Measurements from ENCODE around the gene KCNT2.
A peak's percentile ranks its signal among the peaks of the same experiment; 100 is the strongest.

Gene KCNT2

DNA sequence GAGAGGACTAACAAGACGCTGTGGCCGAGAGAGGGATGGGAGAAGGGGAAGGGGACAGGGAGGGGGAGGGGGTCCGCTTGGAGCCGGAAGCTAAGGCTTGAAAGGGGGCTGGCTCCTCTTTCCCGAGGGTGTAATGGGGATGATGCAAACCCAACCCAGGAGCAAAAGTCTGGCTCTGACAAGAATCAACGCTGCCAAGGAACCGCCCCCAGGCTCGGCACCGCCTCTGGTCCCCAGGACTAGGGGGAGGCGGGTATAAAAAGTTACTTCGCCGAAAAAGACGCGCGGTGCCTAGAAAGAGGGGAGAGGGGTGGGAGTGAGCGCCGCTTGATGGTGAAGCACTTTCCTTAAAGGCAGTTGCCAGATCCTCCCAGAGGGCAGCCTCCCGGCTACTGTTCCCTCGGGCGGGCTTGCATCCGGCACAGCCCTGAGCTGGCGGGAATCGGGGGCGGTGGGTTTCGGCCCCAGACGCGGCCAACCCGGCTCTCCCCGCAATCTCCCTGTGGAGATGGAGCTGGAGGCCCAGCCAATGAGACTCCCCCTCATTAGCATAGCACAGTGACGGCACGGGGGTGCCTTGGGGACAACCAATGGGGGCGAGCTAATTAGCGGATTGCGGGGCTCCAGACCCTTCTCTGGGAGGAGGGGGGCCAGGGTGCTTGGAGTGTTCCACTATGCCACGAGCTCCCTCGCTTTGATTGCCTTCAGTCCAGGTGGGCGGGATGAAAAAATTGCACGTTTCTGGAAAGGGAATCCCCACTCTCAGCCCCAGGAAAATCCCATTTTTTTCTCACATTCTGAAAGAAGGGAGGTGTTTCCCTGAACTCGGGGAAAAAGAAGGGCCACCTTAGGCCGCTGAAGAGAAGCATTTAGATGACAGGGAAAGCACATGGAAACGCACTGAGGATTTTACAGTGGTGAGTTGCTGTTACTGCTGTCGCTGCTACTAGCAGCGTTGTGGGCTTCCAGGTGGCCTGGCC is at the start of gene KCNT2:
TSS of gene KCNT2 (minus strand) at position 51 of the 980 bp plus-strand sequence. CDS start 131 bp downstream, outside the sequence.
- peak within 1 kb of the TSS; percentile 82 for H3K4me2 ChIP-seq (ENCODE audit: low read length)
- H3K79me2 ChIP-seq = no peaks in the 10 kb centered on the region
- TF ChIP-seq, protein P1, sequence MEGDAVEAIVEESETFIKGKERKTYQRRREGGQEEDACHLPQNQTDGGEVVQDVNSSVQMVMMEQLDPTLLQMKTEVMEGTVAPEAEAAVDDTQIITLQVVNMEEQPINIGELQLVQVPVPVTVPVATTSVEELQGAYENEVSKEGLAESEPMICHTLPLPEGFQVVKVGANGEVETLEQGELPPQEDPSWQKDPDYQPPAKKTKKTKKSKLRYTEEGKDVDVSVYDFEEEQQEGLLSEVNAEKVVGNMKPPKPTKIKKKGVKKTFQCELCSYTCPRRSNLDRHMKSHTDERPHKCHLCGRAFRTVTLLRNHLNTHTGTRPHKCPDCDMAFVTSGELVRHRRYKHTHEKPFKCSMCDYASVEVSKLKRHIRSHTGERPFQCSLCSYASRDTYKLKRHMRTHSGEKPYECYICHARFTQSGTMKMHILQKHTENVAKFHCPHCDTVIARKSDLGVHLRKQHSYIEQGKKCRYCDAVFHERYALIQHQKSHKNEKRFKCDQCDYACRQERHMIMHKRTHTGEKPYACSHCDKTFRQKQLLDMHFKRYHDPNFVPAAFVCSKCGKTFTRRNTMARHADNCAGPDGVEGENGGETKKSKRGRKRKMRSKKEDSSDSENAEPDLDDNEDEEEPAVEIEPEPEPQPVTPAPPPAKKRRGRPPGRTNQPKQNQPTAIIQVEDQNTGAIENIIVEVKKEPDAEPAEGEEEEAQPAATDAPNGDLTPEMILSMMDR (IDR thresholded peaks at IDR 0.05) = no peak
- H3K27me3 ChIP-seq (ENCODE audit: control insufficient read depth, insufficient read depth, low read length) = no peaks in the 10 kb centered on the region
- H3K9ac ChIP-seq = no peak within 1 kb of the TSS
- peak within 1 kb of the TSS; percentile 54 for H3K4me3 ChIP-seq (ENCODE audit: low read depth, low read length)
- H2AFZ ChIP-seq = peak within 1 kb of the TSS; percentile 28
- no peaks in the 10 kb centered on the region for H3K4me1 ChIP-seq
- no peaks in the 10 kb centered on the region for H3K9me3 ChIP-seq (ENCODE audit: control insufficient read depth, low read length)
- no peak within 1 kb of the TSS for H3K27ac ChIP-seq
- H3K36me3 ChIP-seq (ENCODE audit: control insufficient read depth, insufficient read depth, low read length) = no peaks in the 10 kb centered on the region

DNA sequence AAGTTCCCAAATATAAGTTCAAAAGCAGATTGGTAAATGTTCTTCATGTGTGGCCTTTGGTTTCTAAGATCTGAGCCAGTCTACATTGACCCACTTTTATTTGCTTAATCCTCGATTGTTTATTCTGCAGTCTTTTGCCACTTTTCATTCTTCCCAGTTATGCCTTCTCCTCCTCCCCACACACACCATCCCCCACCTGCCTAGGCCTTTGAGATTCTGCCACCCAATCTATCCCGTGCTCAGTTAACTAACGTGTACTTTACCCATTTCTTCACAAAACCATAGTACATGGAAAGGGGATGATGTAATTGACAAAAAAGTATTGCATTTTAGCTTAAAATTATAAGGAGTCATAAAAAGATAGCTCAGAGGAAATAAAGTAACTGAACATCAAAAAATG is 47.3 kb upstream of the KCNT2 start:
- H3K4me1 ChIP-seq = no peaks in the 10 kb centered on the region
- no peaks in the 10 kb centered on the region for H3K36me3 ChIP-seq (ENCODE audit: control insufficient read depth, insufficient read depth, low read length)
- no peak overlapping the region for H3K27ac ChIP-seq
- no peak overlapping the region for H3K4me2 ChIP-seq (ENCODE audit: low read length)
- H3K4me3 ChIP-seq (ENCODE audit: low read depth, low read length) = no peak overlapping the region
- TF ChIP-seq, protein P1 (IDR thresholded peaks at IDR 0.05) = no peak
- H3K9ac ChIP-seq = no peak overlapping the region
- no peaks in the 10 kb centered on the region for H3K9me3 ChIP-seq (ENCODE audit: control insufficient read depth, low read length)
- no peaks in the 10 kb centered on the region for H3K27me3 ChIP-seq (ENCODE audit: control insufficient read depth, insufficient read depth, low read length)
- H2AFZ ChIP-seq = no peak overlapping the region
- no peaks in the 10 kb centered on the region for H3K79me2 ChIP-seq

DNA sequence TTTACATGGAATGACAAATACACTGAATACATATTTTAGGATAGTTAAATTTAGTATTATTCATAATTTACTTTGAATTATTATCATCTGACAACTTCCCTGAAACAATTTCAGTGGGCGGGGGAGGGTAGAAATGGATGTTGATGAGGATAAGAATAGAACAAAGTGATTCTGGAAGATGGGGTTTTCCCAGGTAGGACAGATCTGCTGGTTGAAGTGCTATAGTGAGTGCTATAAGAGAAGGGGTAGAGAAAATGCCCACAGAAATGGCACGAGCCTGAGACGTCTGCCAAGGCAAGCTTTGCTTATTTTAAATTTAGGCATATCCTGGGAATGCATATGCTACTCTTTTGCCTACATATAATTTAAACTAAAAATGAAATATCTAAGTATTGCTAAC is 46.8 kb upstream of the KCNT2 start:
- H3K36me3 ChIP-seq (ENCODE audit: control insufficient read depth, insufficient read depth, low read length) = no peaks in the 10 kb centered on the region
- no peaks in the 10 kb centered on the region for H3K27me3 ChIP-seq (ENCODE audit: control insufficient read depth, insufficient read depth, low read length)
- H3K9me3 ChIP-seq (ENCODE audit: control insufficient read depth, low read length) = no peaks in the 10 kb centered on the region
- no peaks in the 10 kb centered on the region for H3K4me1 ChIP-seq
- no peak overlapping the region for H3K9ac ChIP-seq
- H3K27ac ChIP-seq = no peak overlapping the region
- no peak overlapping the region for H2AFZ ChIP-seq
- no peak overlapping the region for H3K4me2 ChIP-seq (ENCODE audit: low read length)
- TF ChIP-seq, protein P1 (IDR thresholded peaks at IDR 0.05) = no peak
- no peaks in the 10 kb centered on the region for H3K79me2 ChIP-seq
- H3K4me3 ChIP-seq (ENCODE audit: low read depth, low read length) = no peak overlapping the region

DNA sequence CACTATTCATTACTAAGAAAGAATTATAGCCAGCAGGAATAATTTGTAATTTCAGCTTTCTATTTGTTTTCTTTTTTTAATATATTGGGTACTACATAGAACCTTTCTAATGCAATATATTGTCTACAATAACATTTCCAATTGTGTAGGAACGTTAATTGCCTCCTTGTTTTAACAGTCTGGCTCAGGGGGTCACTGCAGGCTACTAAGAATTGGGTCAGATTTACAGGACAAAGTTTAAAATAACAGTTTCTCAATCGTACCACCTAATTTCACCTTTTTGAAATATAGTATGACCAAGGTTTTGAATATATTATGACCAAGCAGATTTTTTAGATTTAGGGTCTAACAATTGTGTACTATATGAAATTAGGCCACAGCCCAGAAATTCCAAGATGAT is 46.0 kb upstream of the KCNT2 start:
- H3K4me2 ChIP-seq (ENCODE audit: low read length) = no peak overlapping the region
- TF ChIP-seq, protein P1 (IDR thresholded peaks at IDR 0.05) = no peak
- H3K4me3 ChIP-seq (ENCODE audit: low read depth, low read length) = no peak overlapping the region
- H3K9me3 ChIP-seq (ENCODE audit: control insufficient read depth, low read length) = no peaks in the 10 kb centered on the region
- H3K79me2 ChIP-seq = no peaks in the 10 kb centered on the region
- no peak overlapping the region for H3K9ac ChIP-seq
- H3K36me3 ChIP-seq (ENCODE audit: control insufficient read depth, insufficient read depth, low read length) = no peaks in the 10 kb centered on the region
- no peaks in the 10 kb centered on the region for H3K27me3 ChIP-seq (ENCODE audit: control insufficient read depth, insufficient read depth, low read length)
- no peak overlapping the region for H3K27ac ChIP-seq
- H3K4me1 ChIP-seq = no peaks in the 10 kb centered on the region
- H2AFZ ChIP-seq = no peak overlapping the region

Measured in parathyroid adenoma (tissue), 2 donors.